Raji (cell line): ENCODE results near the gene NBL1.

Experiments
- POLR2A ChIP-seq: IDR thresholded peaks from 2 replicates; pipeline ENCODE4 v1.6.1; 2011; ENCODE audit warnings: low read depth, low read length, control low read depth; ENCODE audit not compliant: insufficient read depth

Gene NBL1

DNA sequence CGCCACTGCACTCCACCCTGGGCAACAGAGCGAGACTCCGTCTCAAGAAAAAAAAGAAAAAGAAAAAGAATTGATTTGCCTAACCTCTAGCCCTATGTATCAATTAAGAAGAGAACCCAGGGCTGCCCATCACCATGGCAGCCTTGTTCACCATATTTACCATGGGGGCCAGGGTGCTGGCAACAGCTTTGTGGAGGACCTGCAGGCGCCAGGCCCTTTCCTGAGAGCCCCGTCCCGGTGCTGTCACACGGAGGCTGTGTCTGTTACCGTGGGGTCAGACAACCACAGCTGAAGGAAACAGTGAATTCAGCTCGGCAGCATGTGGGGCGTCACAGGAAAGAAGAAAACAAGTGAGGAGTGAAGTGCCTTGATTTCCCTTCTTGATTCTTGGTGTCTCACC, 6.5 kb upstream of the NBL1 start:
- no peak for TF ChIP-seq POLR2A

DNA sequence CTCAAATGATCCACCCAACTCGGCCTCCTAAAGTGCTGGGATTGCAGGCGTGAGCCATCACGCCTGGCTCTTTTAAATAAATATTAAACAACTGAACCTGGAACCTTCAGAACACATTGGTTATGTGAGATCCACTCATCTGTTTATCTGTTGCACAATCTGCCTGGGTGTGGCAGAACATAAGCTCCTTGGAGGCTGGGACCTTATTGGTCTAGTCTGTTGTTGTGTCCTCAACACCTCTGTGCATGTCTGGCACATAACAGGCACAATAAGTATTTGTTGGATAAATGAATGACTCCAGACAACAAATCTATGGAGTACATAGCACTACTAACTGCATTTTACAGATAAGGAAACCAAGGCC, 4.1 kb upstream of the NBL1 start:
- no peak for TF ChIP-seq POLR2A

DNA sequence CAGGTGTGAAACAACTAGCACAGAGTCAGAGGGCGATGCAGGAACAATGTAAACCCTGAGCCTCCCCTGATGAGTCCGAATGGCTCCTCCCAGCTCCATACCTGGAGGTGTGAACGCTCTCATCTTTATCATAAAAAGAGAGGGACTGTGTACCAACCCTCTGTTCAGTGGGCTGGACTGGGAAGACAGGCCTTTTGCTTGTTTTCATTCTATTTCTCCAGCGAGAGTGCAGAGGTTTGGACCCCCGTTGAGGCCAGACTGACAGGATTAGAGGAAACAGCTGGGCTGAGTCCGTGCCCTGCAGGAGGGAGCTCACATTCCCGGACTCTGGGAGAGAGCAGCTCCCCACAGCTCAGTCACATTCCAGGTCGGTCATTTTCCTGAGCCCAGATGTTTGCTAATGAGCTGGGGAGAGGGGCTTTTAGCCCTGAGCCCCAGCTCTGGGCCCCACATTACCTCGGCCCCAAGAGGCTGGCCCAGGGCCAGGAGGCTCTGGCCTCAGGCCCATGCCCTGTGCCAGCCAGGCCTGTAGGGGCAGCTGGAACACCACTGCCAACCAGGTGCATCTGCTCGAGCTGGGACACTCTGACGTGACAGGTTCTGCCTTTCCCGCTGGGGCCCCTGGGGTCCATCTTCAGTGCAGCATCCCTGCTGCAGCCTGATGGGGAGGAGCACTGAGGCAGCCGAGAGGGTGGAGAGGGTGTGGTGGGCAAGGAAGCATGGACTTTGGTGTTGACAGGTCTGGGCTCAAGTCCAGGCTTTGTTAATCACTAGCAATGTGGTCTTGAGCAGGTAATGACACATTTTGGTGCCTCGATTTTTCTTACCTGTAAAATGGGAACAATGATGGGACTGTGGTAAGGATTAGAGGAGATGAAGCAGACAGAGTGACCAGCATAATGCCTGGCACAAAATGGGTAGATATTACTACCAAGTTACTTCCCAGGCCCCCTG, 3.5 kb upstream of the NBL1 start:
- no peak for TF ChIP-seq POLR2A

DNA sequence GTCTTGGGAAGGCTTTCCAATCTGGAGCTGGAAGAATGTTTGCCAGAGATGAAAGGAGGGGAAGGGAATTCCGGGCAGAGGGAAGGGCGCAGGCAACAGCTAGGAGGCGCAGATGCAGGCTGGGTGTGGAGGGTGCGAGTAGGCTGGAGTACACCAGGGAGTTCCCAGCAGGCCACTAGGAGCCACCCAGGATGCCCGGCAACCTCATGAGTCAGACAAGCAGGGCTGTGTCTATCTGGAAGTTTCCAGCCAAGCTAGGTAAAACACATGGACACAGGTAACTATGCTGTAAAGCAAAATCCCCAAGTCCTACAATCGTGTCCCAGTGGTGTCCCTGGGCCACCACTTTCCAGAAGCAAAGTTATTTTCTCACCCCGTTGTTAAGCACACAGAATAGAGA, 990 bp upstream of the NBL1 start:
- TF ChIP-seq POLR2A: no peak

DNA sequence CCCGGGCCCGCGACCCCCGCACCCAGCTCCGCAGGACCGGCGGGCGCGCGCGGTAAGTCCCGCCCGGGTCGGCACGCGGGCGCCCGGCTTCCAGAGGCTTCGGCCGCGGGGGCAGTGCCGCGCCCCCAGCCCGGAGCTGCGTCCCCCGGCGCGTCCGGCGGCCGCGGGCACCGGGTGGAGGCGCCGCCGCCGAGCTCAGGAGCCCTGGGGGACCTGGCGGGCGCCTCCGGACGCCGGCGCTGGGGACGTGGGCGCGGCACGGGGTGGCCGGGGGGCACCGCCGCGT, 227 bp downstream of the NBL1 start:
- no peak for TF ChIP-seq POLR2A

DNA sequence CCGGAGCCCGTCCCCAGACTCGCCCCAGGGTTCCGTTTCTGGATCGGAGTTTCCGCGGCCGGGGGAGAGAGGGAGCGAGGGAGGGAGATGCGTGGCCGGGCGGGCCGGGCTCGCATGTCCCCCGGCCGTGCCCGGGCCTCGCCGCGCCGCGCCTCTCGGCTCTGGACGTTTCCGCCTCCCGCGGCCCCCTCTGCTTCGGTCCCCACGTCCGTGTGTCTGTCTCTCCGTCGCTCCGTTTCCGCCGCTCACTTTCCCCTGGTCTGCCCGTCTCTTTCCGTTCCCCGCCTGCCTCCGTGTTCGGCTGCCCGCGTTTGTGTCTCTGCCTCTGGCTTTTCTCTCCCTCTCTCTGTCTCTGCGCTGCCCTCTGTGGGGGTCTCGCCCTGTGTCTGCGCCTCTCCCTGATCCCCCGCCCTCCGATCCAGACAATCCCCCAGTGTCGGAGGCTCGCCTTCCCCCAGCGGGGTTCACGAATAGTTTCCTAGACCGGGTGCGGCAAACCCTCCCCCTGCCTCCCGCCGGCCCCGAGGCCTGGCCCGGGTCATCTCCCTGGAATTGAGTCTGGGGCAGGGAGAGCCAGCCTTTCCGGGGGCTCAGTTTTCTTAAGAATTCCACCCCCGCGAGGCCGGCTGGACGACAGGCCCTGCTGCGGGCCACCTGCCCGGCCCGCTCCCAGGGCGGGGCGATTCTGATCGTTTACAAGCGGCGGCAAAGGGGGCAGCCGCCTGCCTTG, 735 bp downstream of the NBL1 start:
- TF ChIP-seq POLR2A: no peak

DNA sequence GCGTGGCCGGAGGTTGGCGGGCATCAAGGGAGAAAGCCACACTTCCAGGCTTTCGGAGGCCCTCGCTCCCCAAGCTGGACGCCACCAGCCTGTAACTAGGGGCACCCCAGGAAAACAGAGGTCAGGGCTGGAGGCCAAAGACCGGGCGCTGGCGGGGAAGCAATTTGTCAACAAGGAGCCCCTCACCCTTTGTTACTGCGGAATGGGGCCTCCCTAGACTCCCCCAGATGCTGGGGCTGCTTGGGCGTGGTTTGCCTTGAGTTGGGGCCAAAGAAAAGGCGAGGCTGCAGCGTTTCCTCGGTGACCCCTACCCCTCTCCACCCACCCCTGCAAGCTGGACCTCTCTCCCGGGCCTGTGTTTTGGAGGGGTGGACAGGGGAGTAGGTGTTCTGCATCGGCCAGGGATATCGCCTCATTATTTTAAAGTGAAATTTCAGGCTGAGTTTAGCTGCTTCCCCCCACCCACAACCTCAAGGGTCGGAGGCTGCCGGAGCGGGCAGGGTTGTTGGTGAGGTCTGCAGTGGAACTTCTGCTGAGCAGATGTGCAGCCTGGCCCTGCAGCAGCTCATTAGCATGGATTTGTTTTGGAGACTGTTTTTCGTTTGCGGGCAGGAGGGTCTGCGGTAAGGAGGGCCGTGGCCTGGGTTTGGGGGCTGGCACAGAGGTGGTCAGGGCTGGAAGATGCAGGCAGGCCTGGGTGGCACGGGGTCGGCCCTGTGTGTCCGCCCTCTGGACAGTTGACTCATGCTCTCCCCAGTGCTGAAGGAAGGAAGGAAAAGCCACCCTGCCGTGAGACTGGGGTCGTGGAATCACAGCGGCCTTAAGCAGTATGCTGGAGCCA, 1.5 kb downstream of the NBL1 start:
- no peak for TF ChIP-seq POLR2A

DNA sequence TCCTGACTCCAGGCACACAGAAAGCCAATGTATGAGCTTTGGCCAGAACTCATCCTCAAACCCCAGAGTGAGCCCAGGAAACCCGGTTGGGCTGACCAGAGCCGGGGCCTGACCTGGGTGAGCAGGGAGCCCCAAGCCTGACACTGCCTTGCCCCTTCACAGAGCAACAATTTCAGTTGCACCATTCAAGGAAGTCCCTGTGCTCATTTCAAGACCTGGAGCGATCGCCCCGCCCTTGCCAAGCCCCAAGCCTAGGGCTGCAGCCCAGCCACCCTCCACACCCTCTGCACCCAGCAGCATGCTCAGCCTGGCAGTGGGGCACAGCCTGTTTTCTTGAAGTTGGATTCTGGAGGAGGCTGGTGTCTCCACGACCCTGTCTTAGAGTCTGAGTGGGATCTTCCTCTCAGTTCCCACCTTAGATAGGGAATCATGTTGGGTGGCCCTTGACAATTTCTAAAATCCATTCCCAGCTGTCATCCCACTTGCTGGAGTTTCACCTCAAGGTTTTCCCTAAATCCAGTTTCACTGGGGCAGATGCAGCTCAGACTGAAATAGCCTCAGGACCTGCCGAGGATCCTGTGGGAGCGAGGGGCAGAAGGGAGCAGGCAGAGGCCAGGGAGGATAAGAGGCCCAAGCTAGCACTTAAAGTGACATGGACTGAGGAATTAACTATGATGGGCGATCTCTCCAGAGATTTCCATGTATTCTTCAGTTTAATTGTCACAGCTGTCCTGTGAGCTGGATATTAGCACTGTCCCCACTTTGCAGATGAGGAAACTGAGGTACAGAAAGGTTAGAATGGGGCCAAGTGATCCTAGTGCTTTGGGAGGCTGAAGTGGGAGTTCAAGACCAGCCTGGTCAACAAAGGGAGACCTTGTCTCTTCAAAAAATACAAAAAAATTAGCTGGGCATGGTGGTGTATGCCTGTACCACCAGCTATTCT, 2.5 kb downstream of the NBL1 start:
- TF ChIP-seq POLR2A: no peak

DNA sequence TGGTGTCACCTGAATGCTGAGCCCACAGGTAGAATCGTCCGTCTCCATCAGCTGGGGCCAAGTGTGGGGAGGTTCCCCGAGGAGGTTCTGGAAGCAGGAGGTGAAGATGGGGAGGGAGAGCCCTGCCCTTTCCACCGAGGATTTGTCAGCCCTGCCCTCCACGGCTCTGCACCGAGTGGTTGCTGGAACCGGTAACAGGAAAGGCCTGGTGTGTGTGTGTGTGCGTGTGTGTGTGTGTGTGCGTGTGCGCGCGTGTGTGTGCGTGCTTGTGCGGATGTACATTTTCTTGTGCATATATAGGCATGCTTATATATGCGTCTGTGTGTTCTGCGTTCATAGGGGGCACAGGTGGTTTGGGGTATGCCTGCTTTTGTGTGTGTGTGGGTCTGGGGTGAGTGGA, 3.5 kb downstream of the NBL1 start:
- TF ChIP-seq POLR2A: no peak

DNA sequence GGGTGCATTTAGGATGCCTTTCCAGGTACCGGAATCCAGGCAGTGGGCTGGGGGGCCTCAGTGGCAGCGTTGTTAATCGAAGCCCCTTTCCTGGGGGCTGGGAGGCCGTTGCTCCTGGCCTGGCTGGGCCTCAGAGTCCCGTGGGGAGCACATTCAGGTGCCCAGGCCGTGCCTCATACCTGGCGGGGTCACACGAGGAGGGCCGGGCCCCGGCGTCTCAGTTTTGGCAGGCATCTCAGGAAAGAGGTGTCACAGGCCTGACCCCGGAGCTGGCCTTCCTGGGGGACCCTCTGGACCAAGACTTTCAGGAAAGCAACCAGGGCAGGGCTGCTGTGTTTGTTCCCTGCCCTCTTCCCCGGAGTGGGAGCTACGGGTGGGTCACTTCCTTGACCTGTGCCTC, 4.1 kb downstream of the NBL1 start:
- TF ChIP-seq POLR2A: no peak

DNA sequence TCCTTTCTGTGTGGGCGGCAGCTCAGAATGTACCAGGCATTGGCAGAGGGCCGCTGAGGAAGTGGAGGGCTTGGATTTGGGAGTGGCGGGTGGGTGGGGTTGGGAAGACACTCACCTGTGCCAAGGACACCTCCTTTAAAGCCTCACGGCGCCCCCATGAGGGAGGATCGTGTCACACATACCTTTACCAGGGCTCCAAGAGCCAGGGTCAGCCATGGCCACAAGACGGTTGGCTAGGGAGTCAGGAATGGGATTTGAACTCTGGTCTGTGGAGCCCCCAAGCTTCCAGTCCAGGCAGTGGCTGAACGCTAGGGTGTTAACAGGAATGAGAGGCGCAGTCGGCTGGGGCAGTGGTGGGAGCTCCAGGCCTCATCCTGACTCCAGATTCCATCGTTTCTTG, 4.6 kb downstream of the NBL1 start:
- TF ChIP-seq POLR2A: no peak

DNA sequence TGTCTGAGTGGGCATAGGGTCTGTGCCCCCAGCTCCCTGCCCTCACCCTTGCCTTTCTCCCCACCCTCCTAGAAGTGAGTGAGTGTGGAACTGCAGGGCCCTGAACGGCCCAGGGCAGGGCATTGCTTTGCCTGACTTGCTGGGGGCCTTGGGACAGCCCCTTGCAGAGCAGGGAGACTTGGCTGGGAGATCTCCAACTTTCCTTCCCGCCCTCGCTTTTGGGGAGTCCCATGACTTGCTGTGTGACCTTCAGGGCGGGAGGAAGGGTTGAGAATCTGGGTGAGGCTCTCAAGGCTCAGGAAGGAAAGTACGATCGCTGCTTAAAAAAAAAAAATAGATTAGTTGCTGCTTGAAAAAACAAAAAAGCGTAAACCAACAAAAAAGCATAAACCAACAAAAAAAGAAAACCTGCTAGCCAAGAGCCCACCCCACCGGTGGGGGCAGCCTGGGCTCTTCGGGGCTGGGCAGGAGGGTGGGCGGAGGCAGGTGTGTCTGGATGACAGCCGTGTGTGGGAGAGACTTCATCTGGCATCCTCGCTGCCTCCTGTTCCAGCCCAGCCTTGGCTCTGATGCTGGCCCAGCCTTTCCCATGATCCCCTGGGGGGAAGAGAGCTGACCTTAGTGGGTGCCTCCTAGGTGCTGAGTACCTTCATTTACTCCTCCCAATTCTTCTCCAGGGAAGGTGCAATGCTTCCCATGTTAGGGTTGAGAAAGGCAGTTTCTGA, 6.5 kb downstream of the NBL1 start:
- TF ChIP-seq POLR2A: no peak

DNA sequence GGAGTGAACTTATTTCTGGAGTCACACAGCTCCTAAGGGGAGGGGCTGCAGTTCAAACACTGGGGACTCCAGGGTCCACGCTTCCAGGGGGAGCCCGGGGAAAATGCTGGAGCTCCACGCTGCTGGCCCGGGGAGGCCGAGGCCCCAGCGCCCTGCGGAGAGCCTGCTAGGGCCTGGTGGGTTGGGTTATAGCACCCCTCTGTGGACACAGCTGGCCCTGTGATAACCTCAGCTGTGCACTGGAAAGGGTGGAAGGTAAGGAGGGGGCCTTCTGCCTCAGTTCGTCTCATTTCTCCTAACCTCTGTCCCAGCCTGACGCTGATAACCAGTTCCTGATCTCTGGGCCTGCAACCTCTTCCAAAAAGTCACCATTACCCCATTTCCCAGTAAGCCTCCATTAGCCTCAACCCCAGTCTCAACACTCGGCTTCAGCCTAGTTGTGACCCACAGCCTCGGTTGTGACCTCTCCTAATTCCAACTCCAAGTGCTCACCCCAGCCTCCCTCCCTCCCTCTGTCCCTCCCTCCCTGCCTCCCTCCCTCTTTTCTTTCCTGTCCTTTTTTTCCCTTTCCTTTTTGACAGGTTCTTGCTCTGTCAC, 7.1 kb downstream of the NBL1 start:
- no peak for TF ChIP-seq POLR2A

DNA sequence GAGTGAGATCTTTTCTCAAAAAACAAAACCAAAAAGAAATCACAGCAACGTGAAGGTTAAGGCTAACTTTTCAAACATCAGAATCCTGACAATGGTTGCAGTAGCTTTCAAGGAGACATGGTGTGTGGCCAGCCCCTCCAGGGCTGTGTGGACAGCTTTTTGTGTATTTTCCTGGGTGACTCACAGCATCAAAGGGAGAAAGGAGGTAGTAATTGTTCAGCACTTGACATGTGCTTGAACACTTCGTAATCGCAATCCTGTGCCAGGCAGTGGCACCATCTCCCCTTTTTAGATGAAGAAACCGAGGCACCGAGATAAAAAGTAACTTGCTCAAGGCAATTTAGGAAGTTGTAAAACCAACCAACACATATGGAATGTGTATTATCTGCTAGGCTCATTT, 10.3 kb downstream of the NBL1 start:
- no peak for TF ChIP-seq POLR2A
